Right ventricle myocardium superior (tissue), 1 donor: ENCODE measurements around the gene NCCRP1. TPM values are rescaled to one million over a fixed set of nuclear protein-coding genes. Genes with fewer than 3 reads are reported as not detected.

Experiments used
- ATAC-seq: fragments of 200-7000 bp; cut with Tn5 transposase; one replicate; pipeline ENCODE4 v1.9.1; 2020; ENCODE audit warnings: mild to moderate bottlenecking; ENCODE audit not compliant: poor library complexity
- DNase-seq: peaks from one replicate; pipeline ENCODE4 v3.0.0-alpha.2; 2020
- intact Hi-C: fragments of 100-400 bp; cut with DNase I; formaldehyde crosslinking; loops from one replicate; pipeline ENCODE4 v1.11.2; 2022
- total RNA-seq: library from RNA; stranded (reverse); fragmentation: NEBNext Ultra II Directional; extraction: Animal tissue kit (Norgen Biotek cat#: 25700); gene quantifications from one replicate; pipeline ENCODE4 v1.2.1, GENCODE V29; 2021
- donor health status: DM: no; HTN: yes; CAD: no; lungs with severe emphysema.

Gene NCCRP1
- total RNA-seq, 1 donor from 2014 or later = not detected

- DNase-seq = no peak
- intact Hi-C loops = no loop called here
Observed at GRCh38 chr19:39175564-39175963, 21.2 kb upstream of the NCCRP1 start.

GRCh38 chr19:39177110-39177699 lies 19.6 kb upstream of the NCCRP1 start:
- ATAC-seq (no peak), DNase-seq (no peak)
- intact Hi-C loops = no loop called here

More at GRCh38 chr19:39175564-39175963, 21.2 kb upstream of the NCCRP1 start:
- ATAC-seq = no peak

- no peak for DNase-seq
- intact Hi-C loops = no loop called here
Observed at GRCh38 chr19:39177736-39178135, 19.0 kb upstream of the NCCRP1 start.

GRCh38 chr19:39178296-39179006 lies 18.3 kb upstream of the NCCRP1 start:
- ATAC-seq (no peak), DNase-seq (no peak)
- intact Hi-C loops = no loop called here

More at GRCh38 chr19:39177736-39178135, 19.0 kb upstream of the NCCRP1 start:
- no peak for ATAC-seq

GRCh38 chr19:39179754-39180153 lies 17.0 kb upstream of the NCCRP1 start:
- DNase-seq (no peak), ATAC-seq (no peak)
- intact Hi-C loops = no loop called here

- ATAC-seq = no peak
- intact Hi-C loops = no loop called here
Observed at GRCh38 chr19:39180749-39181148, 16.0 kb upstream of the NCCRP1 start.

GRCh38 chr19:39181500-39182173 lies 15.1 kb upstream of the NCCRP1 start:
- ATAC-seq (no peak), DNase-seq (no peak)
- intact Hi-C loops = no loop called here

More at GRCh38 chr19:39180749-39181148, 16.0 kb upstream of the NCCRP1 start:
- no peak for DNase-seq

- no peak for DNase-seq
- intact Hi-C loops = no loop called here
- ATAC-seq = no peak
Observed at GRCh38 chr19:39182174-39182505, 14.6 kb upstream of the NCCRP1 start.

- DNase-seq = no peak
- no peak for ATAC-seq
- intact Hi-C loops = no loop called here
Observed at GRCh38 chr19:39183104-39183503, 13.7 kb upstream of the NCCRP1 start.

GRCh38 chr19:39186391-39186790 lies 10.4 kb upstream of the NCCRP1 start:
- DNase-seq (no peak), ATAC-seq (no peak)
- intact Hi-C loops = loop anchor here (5.0 kb wide), 1 partner anchor 64 kb away; no protein-coding TSS in a partner anchor

- intact Hi-C loops = loop anchor here (5.0 kb wide), 1 partner anchor 65 kb away; no protein-coding TSS in a partner anchor
- ATAC-seq (no peak), DNase-seq (no peak)
Observed at GRCh38 chr19:39187552-39187943, 9.2 kb upstream of the NCCRP1 start.

GRCh38 chr19:39188960-39189359 lies 7.8 kb upstream of the NCCRP1 start:
- ATAC-seq (no peak), DNase-seq (no peak)
- intact Hi-C loops = loop anchor here (5.0 kb wide), 1 partner anchor 67 kb away; no protein-coding TSS in a partner anchor

- ATAC-seq (no peak), DNase-seq (no peak)
- intact Hi-C loops = no loop called here
Observed at GRCh38 chr19:39190768-39191167, 6.0 kb upstream of the NCCRP1 start.

- ATAC-seq (no peak), DNase-seq (no peak)
- intact Hi-C loops = no loop called here
Observed at GRCh38 chr19:39192846-39193245, 3.9 kb upstream of the NCCRP1 start.

- intact Hi-C loops = no loop called here
- ATAC-seq = peak; percentile 48
- DNase-seq = no peak
Observed at GRCh38 chr19:39193803-39194202, 3.0 kb upstream of the NCCRP1 start.

- DNase-seq = no peak
- intact Hi-C loops = no loop called here
- ATAC-seq = no peak
Observed at GRCh38 chr19:39194832-39195542, 1.8 kb upstream of the NCCRP1 start.

- intact Hi-C loops = no loop called here
- no peak for ATAC-seq
- DNase-seq = no peak
Observed at GRCh38 chr19:39195755-39196154, 1.0 kb upstream of the NCCRP1 start.

- DNase-seq (no peak), ATAC-seq (no peak)
- intact Hi-C loops = no loop called here
Observed at GRCh38 chr19:39196320-39196719, 444 bp upstream of the NCCRP1 start.

GRCh38 chr19:39197808-39198207 lies 1.0 kb downstream of the NCCRP1 start:
- intact Hi-C loops = no loop called here
- ATAC-seq (no peak), DNase-seq (no peak)
